WI38 (cell line): Measurements from ENCODE around the gene CEMIP.

Experiments
- H3K4me3 ChIP-seq: 2 replicates; pipeline ENCODE4 v1.5.1; 2011; ENCODE audit warnings: low read depth, mild to moderate bottlenecking, control low read depth, low read length
- TF ChIP-seq, protein P1 (sequence below): IDR thresholded peaks from 2 replicates; pipeline ENCODE4 v1.5.1; 2012; ENCODE audit warnings: low read depth, mild to moderate bottlenecking, control low read depth, low read length

Gene CEMIP

DNA sequence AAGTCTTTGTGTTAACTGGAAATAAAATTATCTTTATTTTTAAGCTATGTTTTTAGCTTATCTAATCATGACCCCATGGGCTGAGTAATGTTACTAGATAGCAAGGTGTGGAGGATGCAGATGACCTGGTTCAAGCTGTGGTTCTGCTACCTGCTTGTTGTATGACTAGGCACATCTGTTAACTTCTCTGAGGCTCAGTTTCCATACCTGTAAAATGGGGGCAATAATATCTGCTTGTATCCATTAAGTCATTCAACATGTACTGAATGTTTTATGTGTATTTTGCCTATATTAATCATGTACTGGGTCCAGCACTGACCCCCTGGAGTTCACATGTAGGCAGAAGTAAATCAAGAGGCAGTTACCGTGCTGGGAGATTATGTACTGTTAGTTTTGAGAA, 51.5 kb downstream of the CEMIP start:
- H3K4me3 ChIP-seq = no peak overlapping the region
- TF ChIP-seq, protein P1, sequence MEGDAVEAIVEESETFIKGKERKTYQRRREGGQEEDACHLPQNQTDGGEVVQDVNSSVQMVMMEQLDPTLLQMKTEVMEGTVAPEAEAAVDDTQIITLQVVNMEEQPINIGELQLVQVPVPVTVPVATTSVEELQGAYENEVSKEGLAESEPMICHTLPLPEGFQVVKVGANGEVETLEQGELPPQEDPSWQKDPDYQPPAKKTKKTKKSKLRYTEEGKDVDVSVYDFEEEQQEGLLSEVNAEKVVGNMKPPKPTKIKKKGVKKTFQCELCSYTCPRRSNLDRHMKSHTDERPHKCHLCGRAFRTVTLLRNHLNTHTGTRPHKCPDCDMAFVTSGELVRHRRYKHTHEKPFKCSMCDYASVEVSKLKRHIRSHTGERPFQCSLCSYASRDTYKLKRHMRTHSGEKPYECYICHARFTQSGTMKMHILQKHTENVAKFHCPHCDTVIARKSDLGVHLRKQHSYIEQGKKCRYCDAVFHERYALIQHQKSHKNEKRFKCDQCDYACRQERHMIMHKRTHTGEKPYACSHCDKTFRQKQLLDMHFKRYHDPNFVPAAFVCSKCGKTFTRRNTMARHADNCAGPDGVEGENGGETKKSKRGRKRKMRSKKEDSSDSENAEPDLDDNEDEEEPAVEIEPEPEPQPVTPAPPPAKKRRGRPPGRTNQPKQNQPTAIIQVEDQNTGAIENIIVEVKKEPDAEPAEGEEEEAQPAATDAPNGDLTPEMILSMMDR = no peak

DNA sequence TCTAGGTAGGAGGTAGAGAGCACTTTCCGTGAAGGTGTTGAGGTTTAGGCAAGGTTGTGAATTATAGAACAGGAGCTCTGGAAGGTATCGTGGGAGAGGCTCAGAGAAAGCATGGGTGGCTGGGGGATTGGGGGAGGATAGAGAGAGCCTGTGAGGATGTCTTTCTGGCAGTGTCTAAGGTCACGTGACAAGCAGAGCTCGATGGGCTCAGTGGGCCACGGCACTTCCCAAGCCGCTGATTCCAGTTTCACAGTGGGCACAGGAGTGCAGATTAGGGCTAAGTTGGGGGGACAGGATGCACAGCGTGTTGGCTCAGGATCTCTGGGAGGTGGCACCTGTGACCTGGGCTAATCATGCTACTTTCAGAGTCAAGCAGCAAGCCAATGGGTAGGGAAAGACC, 52.0 kb downstream of the CEMIP start:
- TF ChIP-seq, protein P1 = no peak
- no peak overlapping the region for H3K4me3 ChIP-seq

GRCh38 chr15:80831606-80832224, 52.5 kb downstream of the CEMIP start:
- no peak overlapping the region for H3K4me3 ChIP-seq
- TF ChIP-seq, protein P1 = no peak

DNA sequence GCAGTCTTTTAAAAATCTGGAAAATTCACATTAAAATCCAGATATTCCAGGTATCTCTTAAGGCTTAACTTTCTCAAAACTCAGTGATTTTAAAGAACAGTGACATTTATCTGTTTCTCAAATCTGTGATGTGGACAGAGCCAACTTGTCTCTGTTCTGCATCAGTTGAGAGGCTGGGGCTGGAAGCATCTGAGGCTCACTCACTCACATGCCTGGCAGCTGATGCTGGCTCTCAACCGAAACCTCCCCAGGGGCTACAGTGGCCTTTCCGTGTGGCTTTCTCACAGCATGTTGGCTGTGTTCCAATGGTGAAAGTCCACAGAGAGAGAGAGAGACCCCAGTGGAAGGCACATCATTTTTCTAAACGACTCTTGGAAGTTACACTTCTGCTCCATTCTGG, 53.5 kb downstream of the CEMIP start:
- TF ChIP-seq, protein P1 = no peak
- H3K4me3 ChIP-seq = no peak overlapping the region

DNA sequence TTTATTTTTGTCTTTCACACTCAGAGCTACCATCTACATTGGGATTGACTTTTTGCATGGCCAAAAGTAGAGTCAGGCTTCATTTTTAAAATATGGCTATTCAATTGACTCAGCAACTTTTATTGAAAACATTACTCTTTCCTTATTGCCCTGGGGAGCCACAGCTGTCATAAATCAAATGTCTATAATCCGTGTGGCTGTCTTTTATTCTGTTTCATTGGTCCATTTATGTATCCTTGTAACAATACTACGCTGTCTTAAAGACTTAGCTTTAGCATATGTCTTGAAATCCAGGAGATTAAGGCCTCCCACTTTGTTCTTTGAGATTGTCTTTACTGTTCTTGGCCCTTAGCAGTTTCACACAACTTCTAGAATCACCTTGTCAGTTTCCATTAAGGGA, 55.2 kb downstream of the CEMIP start:
- no peak overlapping the region for H3K4me3 ChIP-seq
- TF ChIP-seq, protein P1 = no peak

DNA sequence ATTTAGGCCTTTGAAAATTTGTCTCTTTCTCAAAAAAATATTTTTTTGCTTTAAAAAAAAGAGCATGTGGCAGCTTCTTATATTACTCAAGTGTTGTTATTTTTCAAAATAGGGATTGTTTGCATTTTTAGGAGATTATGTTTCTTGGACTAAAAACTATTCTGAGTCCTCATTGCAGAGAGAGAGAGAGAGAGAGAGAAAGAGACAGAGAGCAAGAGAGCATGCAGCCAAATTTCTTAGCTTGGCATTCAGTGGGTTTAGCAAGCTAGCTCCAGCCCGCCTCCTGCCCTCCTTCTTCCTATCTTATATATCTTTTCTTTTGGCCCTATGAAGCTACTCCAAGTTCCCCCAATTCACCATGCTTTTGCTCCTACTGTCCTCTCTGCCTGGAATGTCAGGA, 55.7 kb downstream of the CEMIP start:
- TF ChIP-seq, protein P1 = no peak
- no peak overlapping the region for H3K4me3 ChIP-seq

DNA sequence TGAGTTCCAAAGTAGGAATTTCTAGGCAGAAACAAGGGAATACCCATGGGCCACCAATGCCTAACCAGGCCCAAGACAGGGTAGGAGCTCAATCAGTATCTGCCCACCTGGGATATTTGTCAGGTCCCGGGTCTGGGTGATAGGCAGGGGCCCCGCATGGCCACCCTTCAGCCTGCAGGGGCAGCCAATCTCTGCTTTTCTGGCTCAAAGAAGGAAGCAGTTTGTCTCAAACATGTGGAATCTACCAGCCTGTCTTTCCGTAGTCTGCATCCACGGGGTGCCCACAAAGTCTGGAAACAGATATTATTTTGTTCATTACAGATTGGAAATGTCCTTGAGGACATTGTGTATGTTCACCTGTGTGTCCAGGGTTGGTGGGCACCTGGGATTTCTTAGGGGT, 56.2 kb downstream of the CEMIP start:
- TF ChIP-seq, protein P1 = no peak
- no peak overlapping the region for H3K4me3 ChIP-seq
